Activated CD8-positive, alpha-beta memory T cell treated with anti-CD3 and anti-CD28 coated beads, Interleukin-2, amount 10 ng/mL, durations not matched to agents 7 days and 5 days (primary cell): ENCODE results near the gene PIK3R1. TPM values are rescaled to one million over a fixed set of nuclear protein-coding genes. Genes with fewer than 3 reads are reported as not detected.
A peak's percentile ranks its signal among the peaks of the same experiment; 100 is the strongest.

Source experiments
- ATAC-seq: fragments of 150-1000 bp; cut with Tn5 transposase; one replicate; pipeline ENCODE4 v1.10.0; 2021; ENCODE audit warnings: moderate library complexity
- CTCF ChIA-PET: fragments of 350-600 bp; sonication (Branson Sonifier 250); formaldehyde crosslinking; loops from one replicate; lab custom pipeline; 2021; ENCODE audit warnings: antibody characterized with exemption; lab: Charles Lee
- DNase-seq: peaks from one replicate; pipeline ENCODE4 v3.0.0-alpha.2; 2020
- H3K27ac Mint-ChIP-seq: one replicate; pipeline ENCODE4 v1.8.0; 2021; ENCODE audit warnings: mild to moderate bottlenecking, mixed read lengths
- H3K27me3 Mint-ChIP-seq: one replicate; pipeline ENCODE4 v1.8.0; 2021; ENCODE audit warnings: mixed read lengths
- H3K36me3 Mint-ChIP-seq: one replicate; pipeline ENCODE4 v1.8.0; 2021; ENCODE audit warnings: mild to moderate bottlenecking, mixed read lengths
- H3K4me1 Mint-ChIP-seq: one replicate; pipeline ENCODE4 v1.8.0; 2021; ENCODE audit warnings: mixed read lengths
- H3K4me3 Mint-ChIP-seq: one replicate; pipeline ENCODE4 v1.8.0; 2021; ENCODE audit warnings: mild to moderate bottlenecking, moderate library complexity, mixed read lengths
- H3K9me3 Mint-ChIP-seq: one replicate; pipeline ENCODE4 v1.8.0; 2022; ENCODE audit warnings: low read depth, mixed read lengths
- total RNA-seq, 2 experiments: library from RNA; stranded (reverse); gene quantifications; one replicate each; pipeline ENCODE4 v1.2.3, GENCODE V29; 2021

The PIK3R1 gene
- total RNA-seq, 2 experiments from 2014 or later: 78.4 to 84.7 TPM

GRCh38 chr5:68305223-68305870 is 89.8 kb downstream of the PIK3R1 start:
- Mint-ChIP-seq H3K9me3 (no peaks in the 10 kb centered on the region), H3K27ac (no peak overlapping the region), H3K36me3 (peaks cover 17% of the 10 kb centered on the region), H3K27me3 (no peaks in the 10 kb centered on the region), H3K4me3 (no peak overlapping the region), H3K4me1 (peaks cover 38% of the 10 kb centered on the region)
- ATAC-seq (no peak), DNase-seq (no peak)
- CTCF ChIA-PET: interaction anchor here (1.2 kb wide), 1 partner anchor 15 kb away, joined by 4 read pairs; no protein-coding TSS in a partner anchor

- no peak for DNase-seq
- no peak for ATAC-seq
- no peaks in the 10 kb centered on the region for H3K9me3 Mint-ChIP-seq
- no peaks in the 10 kb centered on the region for H3K27me3 Mint-ChIP-seq
- CTCF ChIA-PET: interaction anchor here (1.2 kb wide), 1 partner anchor 20 kb away, joined by 3 read pairs; no protein-coding TSS in a partner anchor
- H3K36me3 Mint-ChIP-seq: peaks cover 10% of the 10 kb centered on the region
- H3K4me1 Mint-ChIP-seq: peaks cover 30% of the 10 kb centered on the region
- no peak overlapping the region for H3K4me3 Mint-ChIP-seq
- H3K27ac Mint-ChIP-seq: no peak overlapping the region
Observed at GRCh38 chr5:68306361-68307014, 90.9 kb downstream of the PIK3R1 start.

GRCh38 chr5:68313336-68313735 is 97.8 kb downstream of the PIK3R1 start:
- Mint-ChIP-seq H3K36me3 (no peaks in the 10 kb centered on the region), H3K4me1 (peaks cover 20% of the 10 kb centered on the region), H3K9me3 (no peaks in the 10 kb centered on the region), H3K4me3 (no peak overlapping the region), H3K27ac (no peak overlapping the region), H3K27me3 (no peaks in the 10 kb centered on the region)
- CTCF ChIA-PET: no interaction called here
- no peak for DNase-seq
- no peak for ATAC-seq

GRCh38 chr5:68314465-68314864 is 98.9 kb downstream of the PIK3R1 start:
- Mint-ChIP-seq H3K4me3 (no peak overlapping the region), H3K4me1 (peaks cover 23% of the 10 kb centered on the region), H3K27ac (no peak overlapping the region), H3K36me3 (no peaks in the 10 kb centered on the region), H3K27me3 (peaks cover 2% of the 10 kb centered on the region), H3K9me3 (no peaks in the 10 kb centered on the region)
- DNase-seq (no peak), ATAC-seq (no peak)
- CTCF ChIA-PET: no interaction called here

GRCh38 chr5:68315679-68316271 is 100.2 kb downstream of the PIK3R1 start:
- Mint-ChIP-seq H3K9me3 (no peaks in the 10 kb centered on the region), H3K4me3 (no peak overlapping the region), H3K27me3 (peaks cover 4% of the 10 kb centered on the region), H3K27ac (peak overlapping the region; percentile 19), H3K4me1 (peaks cover 26% of the 10 kb centered on the region), H3K36me3 (no peaks in the 10 kb centered on the region)
- ATAC-seq (peak; percentile 92), DNase-seq (peak; percentile 71)
- CTCF ChIA-PET: interaction anchor here (1.4 kb wide), 1 partner anchor 63 kb away, joined by 4 read pairs; no protein-coding TSS in a partner anchor

- Mint-ChIP-seq H3K9me3 (no peaks in the 10 kb centered on the region), H3K36me3 (no peaks in the 10 kb centered on the region), H3K27ac (no peak overlapping the region), H3K4me1 (peaks cover 26% of the 10 kb centered on the region), H3K27me3 (peaks cover 4% of the 10 kb centered on the region), H3K4me3 (no peak overlapping the region)
- CTCF ChIA-PET: interaction anchor here (1.4 kb wide), 1 partner anchor 62 kb away, joined by 4 read pairs; no protein-coding TSS in a partner anchor
- ATAC-seq (no peak), DNase-seq (no peak)
Observed at GRCh38 chr5:68316469-68316868, 100.9 kb downstream of the PIK3R1 start.

GRCh38 chr5:68317646-68318045 is 102.1 kb downstream of the PIK3R1 start:
- Mint-ChIP-seq H3K27me3 (peaks cover 4% of the 10 kb centered on the region), H3K4me1 (peaks cover 26% of the 10 kb centered on the region), H3K4me3 (no peak overlapping the region), H3K27ac (no peak overlapping the region), H3K36me3 (no peaks in the 10 kb centered on the region), H3K9me3 (no peaks in the 10 kb centered on the region)
- CTCF ChIA-PET: interaction anchor here (1.0 to 1.6 kb wide), 3 partner anchors 31 to 88 kb away, joined by 3 read pairs; no protein-coding TSS in a partner anchor
- DNase-seq (no peak), ATAC-seq (no peak)

- H3K27me3 Mint-ChIP-seq: peaks cover 4% of the 10 kb centered on the region
- H3K9me3 Mint-ChIP-seq: no peaks in the 10 kb centered on the region
- no peak for ATAC-seq
- H3K27ac Mint-ChIP-seq: no peak overlapping the region
- H3K4me1 Mint-ChIP-seq: peaks cover 26% of the 10 kb centered on the region
- no peak for DNase-seq
- CTCF ChIA-PET: no interaction called here
- no peak overlapping the region for H3K4me3 Mint-ChIP-seq
- no peaks in the 10 kb centered on the region for H3K36me3 Mint-ChIP-seq
Observed at GRCh38 chr5:68318955-68319705, 103.6 kb downstream of the PIK3R1 start.

- DNase-seq (no peak), ATAC-seq (no peak)
- H3K27ac Mint-ChIP-seq: no peak overlapping the region
- peaks cover 23% of the 10 kb centered on the region for H3K4me1 Mint-ChIP-seq
- H3K4me3 Mint-ChIP-seq: no peak overlapping the region
- H3K36me3 Mint-ChIP-seq: no peaks in the 10 kb centered on the region
- peaks cover 4% of the 10 kb centered on the region for H3K27me3 Mint-ChIP-seq
- CTCF ChIA-PET: no interaction called here
- H3K9me3 Mint-ChIP-seq: no peaks in the 10 kb centered on the region
Observed at GRCh38 chr5:68319706-68320412, 104.3 kb downstream of the PIK3R1 start.

- Mint-ChIP-seq H3K27me3 (peaks cover 8% of the 10 kb centered on the region), H3K9me3 (no peaks in the 10 kb centered on the region), H3K4me1 (peaks cover 18% of the 10 kb centered on the region), H3K36me3 (no peaks in the 10 kb centered on the region), H3K4me3 (no peak overlapping the region), H3K27ac (no peak overlapping the region)
- no peak for DNase-seq
- CTCF ChIA-PET: no interaction called here
- no peak for ATAC-seq
Observed at GRCh38 chr5:68320413-68320986, 104.9 kb downstream of the PIK3R1 start.

GRCh38 chr5:68325065-68325580 is 109.6 kb downstream of the PIK3R1 start:
- no peak for ATAC-seq
- no peaks in the 10 kb centered on the region for H3K4me1 Mint-ChIP-seq
- peaks cover 17% of the 10 kb centered on the region for H3K27me3 Mint-ChIP-seq
- H3K27ac Mint-ChIP-seq: no peak overlapping the region
- no peaks in the 10 kb centered on the region for H3K9me3 Mint-ChIP-seq
- H3K36me3 Mint-ChIP-seq: no peaks in the 10 kb centered on the region
- no peak overlapping the region for H3K4me3 Mint-ChIP-seq
- CTCF ChIA-PET: no interaction called here
- no peak for DNase-seq

- Mint-ChIP-seq H3K4me3 (no peak overlapping the region), H3K27me3 (peaks cover 17% of the 10 kb centered on the region), H3K4me1 (peaks cover 19% of the 10 kb centered on the region), H3K36me3 (no peaks in the 10 kb centered on the region), H3K9me3 (no peaks in the 10 kb centered on the region), H3K27ac (no peak overlapping the region)
- CTCF ChIA-PET: interaction anchor here (1.0 to 1.5 kb wide), 2 partner anchors 16 to 113 kb away, joined by 3 read pairs; no protein-coding TSS in a partner anchor
- DNase-seq (no peak), ATAC-seq (no peak)
Observed at GRCh38 chr5:68329554-68330255, 114.1 kb downstream of the PIK3R1 start.
